ENCODE results near the gene KATNAL1. TPM values are rescaled to one million over a fixed set of nuclear protein-coding genes. Genes with fewer than 3 reads are reported as not detected.

The KATNAL1 gene
- total RNA-seq, 1 experiment from 2014 or later = 14.2 TPM

GRCh38 chr13:30268673-30269072, 38.7 kb downstream of the KATNAL1 start (continued):
- TF ChIP-seq ZNF219 (CRISPR knock-in tag; IDR thresholded peaks at IDR 0.05; ENCODE audit: borderline replicate concordance) (no peak), ZNF396 (CRISPR knock-in tag; IDR thresholded peaks at IDR 0.05; ENCODE audit: borderline replicate concordance) (no peak)

- Mint-ChIP-seq H3K9me3 (peaks cover 15% of the 10 kb centered on the region), H3K27ac (no peak overlapping the region), H3K4me1 (no peaks in the 10 kb centered on the region), H3K4me3 (no peak overlapping the region), H3K27me3 (ENCODE audit: low read depth) (no peaks in the 10 kb centered on the region), H3K36me3 (peaks cover 19% of the 10 kb centered on the region)
- DNase-seq (ENCODE audit: low spot score) = no peak
- ChIA-PET CTCF (no interaction called here), POLR2A (no interaction called here)
- ATAC-seq = no peak
- TF ChIP-seq MXD4 (CRISPR knock-in tag; IDR thresholded peaks at IDR 0.05; ENCODE audit: borderline replicate concordance) = no peak
- TF ChIP-seq ZNF121 (CRISPR knock-in tag; IDR thresholded peaks at IDR 0.05) = no peak
- no peak for TF ChIP-seq NR1H2 (CRISPR knock-in tag; IDR thresholded peaks at IDR 0.05)
- TF ChIP-seq ZSCAN18 (CRISPR knock-in tag; IDR thresholded peaks at IDR 0.05) = no peak
- TF ChIP-seq, protein P1, sequence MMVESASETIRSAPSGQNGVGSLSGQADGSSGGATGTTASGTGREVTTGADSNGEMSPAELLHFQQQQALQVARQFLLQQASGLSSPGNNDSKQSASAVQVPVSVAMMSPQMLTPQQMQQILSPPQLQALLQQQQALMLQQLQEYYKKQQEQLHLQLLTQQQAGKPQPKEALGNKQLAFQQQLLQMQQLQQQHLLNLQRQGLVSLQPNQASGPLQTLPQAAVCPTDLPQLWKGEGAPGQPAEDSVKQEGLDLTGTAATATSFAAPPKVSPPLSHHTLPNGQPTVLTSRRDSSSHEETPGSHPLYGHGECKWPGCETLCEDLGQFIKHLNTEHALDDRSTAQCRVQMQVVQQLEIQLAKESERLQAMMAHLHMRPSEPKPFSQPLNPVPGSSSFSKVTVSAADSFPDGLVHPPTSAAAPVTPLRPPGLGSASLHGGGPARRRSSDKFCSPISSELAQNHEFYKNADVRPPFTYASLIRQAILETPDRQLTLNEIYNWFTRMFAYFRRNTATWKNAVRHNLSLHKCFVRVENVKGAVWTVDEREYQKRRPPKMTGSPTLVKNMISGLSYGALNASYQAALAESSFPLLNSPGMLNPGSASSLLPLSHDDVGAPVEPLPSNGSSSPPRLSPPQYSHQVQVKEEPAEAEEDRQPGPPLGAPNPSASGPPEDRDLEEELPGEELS (CRISPR knock-in tag; IDR thresholded peaks at IDR 0.05) = no peak
- TF ChIP-seq ZNF512 (CRISPR knock-in tag; IDR thresholded peaks at IDR 0.05; ENCODE audit: borderline replicate concordance) = no peak
- TF ChIP-seq, protein P2, sequence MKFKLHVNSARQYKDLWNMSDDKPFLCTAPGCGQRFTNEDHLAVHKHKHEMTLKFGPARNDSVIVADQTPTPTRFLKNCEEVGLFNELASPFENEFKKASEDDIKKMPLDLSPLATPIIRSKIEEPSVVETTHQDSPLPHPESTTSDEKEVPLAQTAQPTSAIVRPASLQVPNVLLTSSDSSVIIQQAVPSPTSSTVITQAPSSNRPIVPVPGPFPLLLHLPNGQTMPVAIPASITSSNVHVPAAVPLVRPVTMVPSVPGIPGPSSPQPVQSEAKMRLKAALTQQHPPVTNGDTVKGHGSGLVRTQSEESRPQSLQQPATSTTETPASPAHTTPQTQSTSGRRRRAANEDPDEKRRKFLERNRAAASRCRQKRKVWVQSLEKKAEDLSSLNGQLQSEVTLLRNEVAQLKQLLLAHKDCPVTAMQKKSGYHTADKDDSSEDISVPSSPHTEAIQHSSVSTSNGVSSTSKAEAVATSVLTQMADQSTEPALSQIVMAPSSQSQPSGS (CRISPR knock-in tag; IDR thresholded peaks at IDR 0.05; ENCODE audit: borderline replicate concordance, low read depth) = no peak
- TF ChIP-seq, protein P3, sequence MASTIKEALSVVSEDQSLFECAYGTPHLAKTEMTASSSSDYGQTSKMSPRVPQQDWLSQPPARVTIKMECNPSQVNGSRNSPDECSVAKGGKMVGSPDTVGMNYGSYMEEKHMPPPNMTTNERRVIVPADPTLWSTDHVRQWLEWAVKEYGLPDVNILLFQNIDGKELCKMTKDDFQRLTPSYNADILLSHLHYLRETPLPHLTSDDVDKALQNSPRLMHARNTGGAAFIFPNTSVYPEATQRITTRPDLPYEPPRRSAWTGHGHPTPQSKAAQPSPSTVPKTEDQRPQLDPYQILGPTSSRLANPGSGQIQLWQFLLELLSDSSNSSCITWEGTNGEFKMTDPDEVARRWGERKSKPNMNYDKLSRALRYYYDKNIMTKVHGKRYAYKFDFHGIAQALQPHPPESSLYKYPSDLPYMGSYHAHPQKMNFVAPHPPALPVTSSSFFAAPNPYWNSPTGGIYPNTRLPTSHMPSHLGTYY (CRISPR knock-in tag; IDR thresholded peaks at IDR 0.05) = no peak
- TF ChIP-seq RORB (CRISPR knock-in tag; IDR thresholded peaks at IDR 0.05) = no peak
- TF ChIP-seq, protein P4, sequence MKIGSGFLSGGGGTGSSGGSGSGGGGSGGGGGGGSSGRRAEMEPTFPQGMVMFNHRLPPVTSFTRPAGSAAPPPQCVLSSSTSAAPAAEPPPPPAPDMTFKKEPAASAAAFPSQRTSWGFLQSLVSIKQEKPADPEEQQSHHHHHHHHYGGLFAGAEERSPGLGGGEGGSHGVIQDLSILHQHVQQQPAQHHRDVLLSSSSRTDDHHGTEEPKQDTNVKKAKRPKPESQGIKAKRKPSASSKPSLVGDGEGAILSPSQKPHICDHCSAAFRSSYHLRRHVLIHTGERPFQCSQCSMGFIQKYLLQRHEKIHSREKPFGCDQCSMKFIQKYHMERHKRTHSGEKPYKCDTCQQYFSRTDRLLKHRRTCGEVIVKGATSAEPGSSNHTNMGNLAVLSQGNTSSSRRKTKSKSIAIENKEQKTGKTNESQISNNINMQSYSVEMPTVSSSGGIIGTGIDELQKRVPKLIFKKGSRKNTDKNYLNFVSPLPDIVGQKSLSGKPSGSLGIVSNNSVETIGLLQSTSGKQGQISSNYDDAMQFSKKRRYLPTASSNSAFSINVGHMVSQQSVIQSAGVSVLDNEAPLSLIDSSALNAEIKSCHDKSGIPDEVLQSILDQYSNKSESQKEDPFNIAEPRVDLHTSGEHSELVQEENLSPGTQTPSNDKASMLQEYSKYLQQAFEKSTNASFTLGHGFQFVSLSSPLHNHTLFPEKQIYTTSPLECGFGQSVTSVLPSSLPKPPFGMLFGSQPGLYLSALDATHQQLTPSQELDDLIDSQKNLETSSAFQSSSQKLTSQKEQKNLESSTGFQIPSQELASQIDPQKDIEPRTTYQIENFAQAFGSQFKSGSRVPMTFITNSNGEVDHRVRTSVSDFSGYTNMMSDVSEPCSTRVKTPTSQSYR (CRISPR knock-in tag; IDR thresholded peaks at IDR 0.05) = no peak
- no peak for TF ChIP-seq ZNF423 (CRISPR knock-in tag; IDR thresholded peaks at IDR 0.05)
- TF ChIP-seq SOX15 (CRISPR knock-in tag; IDR thresholded peaks at IDR 0.05) = no peak
- TF ChIP-seq, protein P5, sequence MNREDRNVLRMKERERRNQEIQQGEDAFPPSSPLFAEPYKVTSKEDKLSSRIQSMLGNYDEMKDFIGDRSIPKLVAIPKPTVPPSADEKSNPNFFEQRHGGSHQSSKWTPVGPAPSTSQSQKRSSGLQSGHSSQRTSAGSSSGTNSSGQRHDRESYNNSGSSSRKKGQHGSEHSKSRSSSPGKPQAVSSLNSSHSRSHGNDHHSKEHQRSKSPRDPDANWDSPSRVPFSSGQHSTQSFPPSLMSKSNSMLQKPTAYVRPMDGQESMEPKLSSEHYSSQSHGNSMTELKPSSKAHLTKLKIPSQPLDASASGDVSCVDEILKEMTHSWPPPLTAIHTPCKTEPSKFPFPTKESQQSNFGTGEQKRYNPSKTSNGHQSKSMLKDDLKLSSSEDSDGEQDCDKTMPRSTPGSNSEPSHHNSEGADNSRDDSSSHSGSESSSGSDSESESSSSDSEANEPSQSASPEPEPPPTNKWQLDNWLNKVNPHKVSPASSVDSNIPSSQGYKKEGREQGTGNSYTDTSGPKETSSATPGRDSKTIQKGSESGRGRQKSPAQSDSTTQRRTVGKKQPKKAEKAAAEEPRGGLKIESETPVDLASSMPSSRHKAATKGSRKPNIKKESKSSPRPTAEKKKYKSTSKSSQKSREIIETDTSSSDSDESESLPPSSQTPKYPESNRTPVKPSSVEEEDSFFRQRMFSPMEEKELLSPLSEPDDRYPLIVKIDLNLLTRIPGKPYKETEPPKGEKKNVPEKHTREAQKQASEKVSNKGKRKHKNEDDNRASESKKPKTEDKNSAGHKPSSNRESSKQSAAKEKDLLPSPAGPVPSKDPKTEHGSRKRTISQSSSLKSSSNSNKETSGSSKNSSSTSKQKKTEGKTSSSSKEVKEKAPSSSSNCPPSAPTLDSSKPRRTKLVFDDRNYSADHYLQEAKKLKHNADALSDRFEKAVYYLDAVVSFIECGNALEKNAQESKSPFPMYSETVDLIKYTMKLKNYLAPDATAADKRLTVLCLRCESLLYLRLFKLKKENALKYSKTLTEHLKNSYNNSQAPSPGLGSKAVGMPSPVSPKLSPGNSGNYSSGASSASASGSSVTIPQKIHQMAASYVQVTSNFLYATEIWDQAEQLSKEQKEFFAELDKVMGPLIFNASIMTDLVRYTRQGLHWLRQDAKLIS (CRISPR knock-in tag; IDR thresholded peaks at IDR 0.05; ENCODE audit: borderline replicate concordance) = no peak
- TF ChIP-seq JUN (CRISPR knock-in tag; IDR thresholded peaks at IDR 0.05) = no peak
- no peak for TF ChIP-seq ZNF416 (CRISPR knock-in tag; IDR thresholded peaks at IDR 0.05)
- no peak for TF ChIP-seq JAZF1 (CRISPR knock-in tag; IDR thresholded peaks at IDR 0.05)
- TF ChIP-seq TP53 (CRISPR knock-in tag; IDR thresholded peaks at IDR 0.05) = no peak
- no peak for TF ChIP-seq RELA (CRISPR knock-in tag; IDR thresholded peaks at IDR 0.05; ENCODE audit: borderline replicate concordance)
- no peak for TF ChIP-seq E2F5 (CRISPR knock-in tag; IDR thresholded peaks at IDR 0.05)
- TF ChIP-seq ETV6 (CRISPR knock-in tag; IDR thresholded peaks at IDR 0.05) = no peak
These were observed 40.6 kb downstream of the KATNAL1 start for GRCh38 chr13:30266756-30267155.

Data from WTC11 (cell line).